CD4-positive, alpha-beta T cell treated with Interferon alpha-2 for 1 hour (primary cell): ENCODE data around the gene ACAP2.
"Not testable (repeated sequence)": the region's sequence is repeated elsewhere in the genome, so short reads cannot be mapped to it uniquely, and the experiment has no call there.

Experiments used
- DNase-seq, 2 donors: peaks; one replicate each; pipeline ENCODE4 v3.0.0-alpha.2; 2020 to 2022

Gene ACAP2

GRCh38 chr3:195386739-195387138, 56.1 kb downstream of the ACAP2 start:
- DNase-seq, result no peak

GRCh38 chr3:195385526-195385925, 57.3 kb downstream of the ACAP2 start:
- no peak for DNase-seq

- no peak for DNase-seq
These were observed 57.9 kb downstream of the ACAP2 start for GRCh38 chr3:195384952-195385351.

GRCh38 chr3:195372220-195372619, 70.6 kb downstream of the ACAP2 start:
- no peak for DNase-seq

- DNase-seq, result no peak
These were observed 76.5 kb downstream of the ACAP2 start for GRCh38 chr3:195366200-195366925.

- DNase-seq, result no peak
These were observed 77.4 kb downstream of the ACAP2 start for GRCh38 chr3:195365371-195365770.

- not testable (repeated sequence) for DNase-seq
These were observed 85.0 kb downstream of the ACAP2 start for GRCh38 chr3:195357797-195358196.

GRCh38 chr3:195356151-195357086, 86.4 kb downstream of the ACAP2 start:
- DNase-seq, result no peak

- not testable (repeated sequence) for DNase-seq
These were observed 88.8 kb downstream of the ACAP2 start for GRCh38 chr3:195354009-195354408.

GRCh38 chr3:195352895-195353488, 89.8 kb downstream of the ACAP2 start:
- DNase-seq, result no peak

GRCh38 chr3:195348426-195349115, 94.2 kb downstream of the ACAP2 start:
- no peak for DNase-seq

- DNase-seq, result no peak
These were observed 105.1 kb downstream of the ACAP2 start for GRCh38 chr3:195337747-195338146.

GRCh38 chr3:195334967-195335366, 107.9 kb downstream of the ACAP2 start:
- no peak for DNase-seq

- DNase-seq, result no peak
These were observed 123.8 kb downstream of the ACAP2 start for GRCh38 chr3:195319060-195319459.

- no peak for DNase-seq
These were observed 130.1 kb downstream of the ACAP2 start for GRCh38 chr3:195312714-195313113.

GRCh38 chr3:195307711-195308110, 135.1 kb downstream of the ACAP2 start:
- no peak for DNase-seq

- no peak for DNase-seq
These were observed 136.5 kb downstream of the ACAP2 start for GRCh38 chr3:195306369-195306768.

GRCh38 chr3:195302431-195302830, 140.4 kb downstream of the ACAP2 start:
- no peak for DNase-seq

GRCh38 chr3:195297446-195297845, 145.4 kb downstream of the ACAP2 start:
- DNase-seq, result no peak

GRCh38 chr3:195296662-195297061, 146.2 kb downstream of the ACAP2 start:
- no peak for DNase-seq

- DNase-seq, result no peak
These were observed 151.7 kb downstream of the ACAP2 start for GRCh38 chr3:195291121-195291520.

- DNase-seq, result not testable (repeated sequence)
These were observed 152.2 kb downstream of the ACAP2 start for GRCh38 chr3:195290643-195291042.
